CD4-positive, CD25-positive, alpha-beta regulatory T cell (primary cell): ENCODE measurements around the gene PEMT. TPM values are rescaled to one million over a fixed set of nuclear protein-coding genes. Genes with fewer than 3 reads are reported as not detected.

Source experiments
- ATAC-seq, 2 donors: fragments of 150-1000 bp; cut with Tn5 transposase; one replicate each; pipeline ENCODE4 v1.10.0; 2021; ENCODE audit warnings: low read depth in 2 of 2, moderate number of reproducible peaks in 2 of 2, moderate library complexity in 1 of 2
- DNase-seq, 3 donors: peaks; one replicate each; pipeline versions ENCODE4 v3.0.0 to v3.0.0-alpha.2; 2012 to 2022; ENCODE audit warnings: mixed read lengths in 1 of 3
- H3K27ac ChIP-seq: one replicate; pipeline ENCODE4 v1.7.0; 2013; ENCODE audit warnings: mild to moderate bottlenecking, low read length; ENCODE audit not compliant: insufficient read depth, poor library complexity, severe bottlenecking
- H3K27me3 ChIP-seq: one replicate; pipeline ENCODE4 v1.7.0; 2013; ENCODE audit warnings: low read length; ENCODE audit not compliant: control insufficient read depth, insufficient read depth
- H3K36me3 ChIP-seq: one replicate; pipeline ENCODE4 v1.7.0; 2013; ENCODE audit warnings: mild to moderate bottlenecking, low read length, moderate library complexity; ENCODE audit not compliant: control insufficient read depth, insufficient read depth
- H3K4me1 ChIP-seq: 2 replicates; pipeline ENCODE4 v1.7.0; 2013; ENCODE audit warnings: mild to moderate bottlenecking, low read length; ENCODE audit not compliant: insufficient read depth, control insufficient read depth, poor library complexity, severe bottlenecking
- H3K4me3 ChIP-seq: one replicate; pipeline ENCODE4 v1.7.0; 2013; ENCODE audit warnings: low read depth, mild to moderate bottlenecking, low read length, moderate library complexity
- H3K9me3 ChIP-seq, 2 experiments: 1 replicate in 1 of 2; 2 replicates in 1 of 2; pipeline ENCODE4 v1.7.0; 2013; ENCODE audit warnings: low read length in 2 of 2, mild to moderate bottlenecking in 1 of 2, moderate library complexity in 1 of 2; ENCODE audit not compliant: control insufficient read depth in 2 of 2
- H3K27ac Mint-ChIP-seq, 3 donors: one replicate each; pipeline ENCODE4 v1.8.0; 2020 to 2022; ENCODE audit warnings: mild to moderate bottlenecking in 3 of 3, mixed read lengths in 3 of 3, moderate library complexity in 2 of 3
- H3K27me3 Mint-ChIP-seq: one replicate; pipeline ENCODE4 v1.8.0; 2022; ENCODE audit warnings: mild to moderate bottlenecking, mixed read lengths
- H3K36me3 Mint-ChIP-seq: one replicate; pipeline ENCODE4 v1.8.0; 2020; ENCODE audit warnings: mixed read lengths
- H3K4me1 Mint-ChIP-seq, 4 donors: one replicate each; pipeline ENCODE4 v1.8.0; 2020 to 2022; ENCODE audit warnings: mixed read lengths in 4 of 4, mild to moderate bottlenecking in 1 of 4
- H3K4me3 Mint-ChIP-seq, 4 donors: one replicate each; pipeline ENCODE4 v1.8.0; 2020 to 2022; ENCODE audit warnings: mild to moderate bottlenecking in 4 of 4, mixed read lengths in 4 of 4, moderate library complexity in 3 of 4
- H3K9me3 Mint-ChIP-seq, 7 donors: one replicate each; pipeline ENCODE4 v1.8.0; 2020 to 2022; ENCODE audit warnings: mixed read lengths in 7 of 7, mild to moderate bottlenecking in 3 of 7, moderate library complexity in 2 of 7
- polyA plus RNA-seq, 4 donors: library from polyadenylated mRNA; unstranded; fragments of 300-500 nt; fragmentation: Illumina TruSeq; gene quantifications; one replicate each; pipeline ENCODE4 v1.2.3, GENCODE V29; 2021
- total RNA-seq: library from RNA; stranded (reverse); gene quantifications from one replicate; pipeline ENCODE4 v1.2.3, GENCODE V29; 2022

The PEMT gene
- total and polyA plus RNA-seq, 5 donors from 2014 or later = 13.2 to 33.2 (median 27.3) TPM

- Histone ChIP-seq H3K36me3 (no peaks in the 10 kb centered on the region), H3K27me3 (no peaks in the 10 kb centered on the region), H3K9me3 (no peaks in the 10 kb centered on the region), H3K4me3 (no peak overlapping the region), H3K4me1 (peaks cover 18% of the 10 kb centered on the region), H3K27ac (no peak overlapping the region)
- DNase-seq (no peak), ATAC-seq (no peak)
- Mint-ChIP-seq H3K27ac (peak overlapping the region in 1 of 3 donors; percentile 65), H3K9me3 (no peaks in the 10 kb centered on the region), H3K4me3 (peak overlapping the region in 1 of 4 donors; percentile 3), H3K4me1 (peaks cover 9 to 40% (median 23%) of the 10 kb centered on the region in 4 donors), H3K36me3 (no peaks in the 10 kb centered on the region), H3K27me3 (no peaks in the 10 kb centered on the region)
Measured at GRCh38 chr17:17587614-17588337, 3.7 kb downstream of the PEMT start.

- H3K4me3 Mint-ChIP-seq = no peak overlapping the region
- H3K27ac Mint-ChIP-seq = no peak overlapping the region
- Histone ChIP-seq H3K9me3 (no peaks in the 10 kb centered on the region), H3K27ac (no peak overlapping the region), H3K4me1 (no peaks in the 10 kb centered on the region), H3K27me3 (no peaks in the 10 kb centered on the region), H3K36me3 (no peaks in the 10 kb centered on the region), H3K4me3 (no peak overlapping the region)
- DNase-seq = no peak
- H3K9me3 Mint-ChIP-seq = no peaks in the 10 kb centered on the region
- peaks cover under 1% of the 10 kb centered on the region for H3K36me3 Mint-ChIP-seq
- no peaks in the 10 kb centered on the region for H3K27me3 Mint-ChIP-seq
- ATAC-seq = no peak
- H3K4me1 Mint-ChIP-seq = peaks cover 0 to 6% (median 4%) of the 10 kb centered on the region in 4 donors
Measured at GRCh38 chr17:17582372-17582771, 9.1 kb downstream of the PEMT start.

GRCh38 chr17:17581509-17581908, 10.0 kb downstream of the PEMT start:
- Histone ChIP-seq H3K4me1 (no peaks in the 10 kb centered on the region), H3K27ac (no peak overlapping the region), H3K36me3 (no peaks in the 10 kb centered on the region), H3K9me3 (no peaks in the 10 kb centered on the region), H3K27me3 (no peaks in the 10 kb centered on the region), H3K4me3 (no peak overlapping the region)
- H3K36me3 Mint-ChIP-seq = peaks cover 5% of the 10 kb centered on the region
- H3K27ac Mint-ChIP-seq = no peak overlapping the region
- no peak for DNase-seq
- H3K27me3 Mint-ChIP-seq = no peaks in the 10 kb centered on the region
- H3K9me3 Mint-ChIP-seq = no peaks in the 10 kb centered on the region
- H3K4me1 Mint-ChIP-seq = peaks cover 0 to 4% (median 3%) of the 10 kb centered on the region in 4 donors
- no peak for ATAC-seq
- no peak overlapping the region for H3K4me3 Mint-ChIP-seq

GRCh38 chr17:17580662-17581470, 10.6 kb downstream of the PEMT start:
- Histone ChIP-seq H3K27ac (no peak overlapping the region), H3K4me3 (no peak overlapping the region), H3K27me3 (no peaks in the 10 kb centered on the region), H3K9me3 (no peaks in the 10 kb centered on the region), H3K4me1 (no peaks in the 10 kb centered on the region), H3K36me3 (no peaks in the 10 kb centered on the region)
- Mint-ChIP-seq H3K27ac (no peak overlapping the region), H3K9me3 (no peaks in the 10 kb centered on the region), H3K27me3 (no peaks in the 10 kb centered on the region), H3K36me3 (peaks cover 5% of the 10 kb centered on the region), H3K4me1 (peaks cover 0 to 3% (median 0%) of the 10 kb centered on the region in 4 donors), H3K4me3 (no peak overlapping the region)
- ATAC-seq (no peak), DNase-seq (no peak)

- peaks cover 11% of the 10 kb centered on the region for H3K36me3 Mint-ChIP-seq
- Histone ChIP-seq H3K27ac (no peak overlapping the region), H3K4me1 (no peaks in the 10 kb centered on the region), H3K4me3 (no peak overlapping the region), H3K9me3 (no peaks in the 10 kb centered on the region), H3K27me3 (no peaks in the 10 kb centered on the region), H3K36me3 (no peaks in the 10 kb centered on the region)
- no peaks in the 10 kb centered on the region for H3K9me3 Mint-ChIP-seq
- peak overlapping the region in 1 of 3 donors; percentile 62 for H3K27ac Mint-ChIP-seq
- ATAC-seq = no peak
- H3K4me1 Mint-ChIP-seq = peaks cover 0 to 3% (median 0%) of the 10 kb centered on the region in 4 donors
- H3K27me3 Mint-ChIP-seq = no peaks in the 10 kb centered on the region
- H3K4me3 Mint-ChIP-seq = no peak overlapping the region
- no peak for DNase-seq
Measured at GRCh38 chr17:17579691-17580090, 11.8 kb downstream of the PEMT start.

- Mint-ChIP-seq H3K9me3 (no peaks in the 10 kb centered on the region), H3K27me3 (no peaks in the 10 kb centered on the region), H3K27ac (no peak overlapping the region), H3K36me3 (peaks cover 11% of the 10 kb centered on the region), H3K4me1 (no peaks in the 10 kb centered on the region), H3K4me3 (peak overlapping the region in 1 of 4 donors; percentile 51)
- no peak for DNase-seq
- Histone ChIP-seq H3K36me3 (no peaks in the 10 kb centered on the region), H3K27me3 (no peaks in the 10 kb centered on the region), H3K9me3 (no peaks in the 10 kb centered on the region), H3K4me3 (no peak overlapping the region), H3K4me1 (no peaks in the 10 kb centered on the region), H3K27ac (no peak overlapping the region)
- ATAC-seq = no peak
Measured at GRCh38 chr17:17577373-17577772, 14.1 kb downstream of the PEMT start.

GRCh38 chr17:17576772-17577234, 14.7 kb downstream of the PEMT start:
- H3K4me3 Mint-ChIP-seq = peak overlapping the region in 1 of 4 donors; percentile 51
- no peak overlapping the region for H3K27ac Mint-ChIP-seq
- no peaks in the 10 kb centered on the region for H3K27me3 Mint-ChIP-seq
- Histone ChIP-seq H3K27me3 (no peaks in the 10 kb centered on the region), H3K4me1 (no peaks in the 10 kb centered on the region), H3K9me3 (no peaks in the 10 kb centered on the region), H3K27ac (no peak overlapping the region), H3K36me3 (no peaks in the 10 kb centered on the region), H3K4me3 (no peak overlapping the region)
- DNase-seq (no peak), ATAC-seq (no peak)
- no peaks in the 10 kb centered on the region for H3K4me1 Mint-ChIP-seq
- peaks cover 16% of the 10 kb centered on the region for H3K36me3 Mint-ChIP-seq
- H3K9me3 Mint-ChIP-seq = no peaks in the 10 kb centered on the region
